Neural progenitor cell (in vitro differentiated cells): Measurements from ENCODE around the gene CELF6.

Experiments used
- EZH2 ChIP-seq: fragments of 200-600 bp; sonication (generic); IDR thresholded peaks from 2 replicates; pipeline ENCODE4 v1.6.1; 2017; ENCODE audit warnings: antibody characterized with exemption, mild to moderate bottlenecking, moderate library complexity
- TF ChIP-seq, protein P1 (sequence below): fragments of 200-600 bp; sonication (generic); IDR thresholded peaks from 2 replicates; pipeline ENCODE4 v1.5.1; 2017; ENCODE audit warnings: antibody characterized with exemption, mild to moderate bottlenecking

DNA sequence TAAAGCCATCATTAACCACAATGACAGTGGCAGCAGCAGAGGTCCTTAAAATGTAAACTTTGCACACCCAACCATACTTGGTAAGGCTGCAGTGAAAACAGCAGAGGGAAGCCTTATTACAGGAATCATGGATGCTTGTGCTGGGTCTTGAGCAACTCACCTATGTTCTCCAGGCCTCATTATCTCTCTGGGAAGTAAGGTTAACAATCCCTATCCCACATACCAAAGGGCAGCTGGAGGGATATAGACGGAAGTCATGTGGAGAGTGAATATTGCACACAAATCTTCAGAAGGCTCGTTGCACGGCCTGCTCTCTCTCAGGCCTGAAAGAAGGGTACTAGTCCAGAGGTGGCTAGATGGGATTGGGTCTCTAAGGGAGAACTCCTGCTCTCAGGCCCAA is 25.8 kb upstream of the CELF6 start:
- TF ChIP-seq, protein P1, sequence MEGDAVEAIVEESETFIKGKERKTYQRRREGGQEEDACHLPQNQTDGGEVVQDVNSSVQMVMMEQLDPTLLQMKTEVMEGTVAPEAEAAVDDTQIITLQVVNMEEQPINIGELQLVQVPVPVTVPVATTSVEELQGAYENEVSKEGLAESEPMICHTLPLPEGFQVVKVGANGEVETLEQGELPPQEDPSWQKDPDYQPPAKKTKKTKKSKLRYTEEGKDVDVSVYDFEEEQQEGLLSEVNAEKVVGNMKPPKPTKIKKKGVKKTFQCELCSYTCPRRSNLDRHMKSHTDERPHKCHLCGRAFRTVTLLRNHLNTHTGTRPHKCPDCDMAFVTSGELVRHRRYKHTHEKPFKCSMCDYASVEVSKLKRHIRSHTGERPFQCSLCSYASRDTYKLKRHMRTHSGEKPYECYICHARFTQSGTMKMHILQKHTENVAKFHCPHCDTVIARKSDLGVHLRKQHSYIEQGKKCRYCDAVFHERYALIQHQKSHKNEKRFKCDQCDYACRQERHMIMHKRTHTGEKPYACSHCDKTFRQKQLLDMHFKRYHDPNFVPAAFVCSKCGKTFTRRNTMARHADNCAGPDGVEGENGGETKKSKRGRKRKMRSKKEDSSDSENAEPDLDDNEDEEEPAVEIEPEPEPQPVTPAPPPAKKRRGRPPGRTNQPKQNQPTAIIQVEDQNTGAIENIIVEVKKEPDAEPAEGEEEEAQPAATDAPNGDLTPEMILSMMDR = no peak
- no peak for TF ChIP-seq EZH2
